ENCODE results near the gene EFNB2.

EFNB2 gene

DNA sequence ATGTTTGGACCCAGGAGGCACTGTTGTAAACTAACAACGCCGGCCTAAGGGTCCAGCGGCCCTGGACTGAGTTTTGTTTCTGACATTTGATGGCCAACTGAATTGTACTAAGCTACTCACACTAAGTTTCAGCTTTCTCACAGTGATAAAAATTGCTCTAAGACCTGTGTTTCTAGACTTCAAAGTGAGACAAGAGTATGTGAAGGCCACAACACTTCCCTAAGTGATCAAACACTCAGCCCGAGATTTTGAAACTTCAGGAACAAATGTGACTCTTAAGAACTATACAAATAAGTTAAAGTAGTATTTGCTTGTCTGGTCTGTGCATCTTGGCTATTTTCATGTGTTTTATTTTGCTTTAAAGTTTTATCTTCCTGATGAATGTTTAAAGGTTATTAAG, 30.2 kb downstream of the EFNB2 start:
- H3K4me3 ChIP-seq (ENCODE audit: low read depth, low read length) = no peak overlapping the region
- TF ChIP-seq, protein P1, sequence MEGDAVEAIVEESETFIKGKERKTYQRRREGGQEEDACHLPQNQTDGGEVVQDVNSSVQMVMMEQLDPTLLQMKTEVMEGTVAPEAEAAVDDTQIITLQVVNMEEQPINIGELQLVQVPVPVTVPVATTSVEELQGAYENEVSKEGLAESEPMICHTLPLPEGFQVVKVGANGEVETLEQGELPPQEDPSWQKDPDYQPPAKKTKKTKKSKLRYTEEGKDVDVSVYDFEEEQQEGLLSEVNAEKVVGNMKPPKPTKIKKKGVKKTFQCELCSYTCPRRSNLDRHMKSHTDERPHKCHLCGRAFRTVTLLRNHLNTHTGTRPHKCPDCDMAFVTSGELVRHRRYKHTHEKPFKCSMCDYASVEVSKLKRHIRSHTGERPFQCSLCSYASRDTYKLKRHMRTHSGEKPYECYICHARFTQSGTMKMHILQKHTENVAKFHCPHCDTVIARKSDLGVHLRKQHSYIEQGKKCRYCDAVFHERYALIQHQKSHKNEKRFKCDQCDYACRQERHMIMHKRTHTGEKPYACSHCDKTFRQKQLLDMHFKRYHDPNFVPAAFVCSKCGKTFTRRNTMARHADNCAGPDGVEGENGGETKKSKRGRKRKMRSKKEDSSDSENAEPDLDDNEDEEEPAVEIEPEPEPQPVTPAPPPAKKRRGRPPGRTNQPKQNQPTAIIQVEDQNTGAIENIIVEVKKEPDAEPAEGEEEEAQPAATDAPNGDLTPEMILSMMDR (IDR thresholded peaks at IDR 0.05; ENCODE audit: low read depth, low read length) = no peak

DNA sequence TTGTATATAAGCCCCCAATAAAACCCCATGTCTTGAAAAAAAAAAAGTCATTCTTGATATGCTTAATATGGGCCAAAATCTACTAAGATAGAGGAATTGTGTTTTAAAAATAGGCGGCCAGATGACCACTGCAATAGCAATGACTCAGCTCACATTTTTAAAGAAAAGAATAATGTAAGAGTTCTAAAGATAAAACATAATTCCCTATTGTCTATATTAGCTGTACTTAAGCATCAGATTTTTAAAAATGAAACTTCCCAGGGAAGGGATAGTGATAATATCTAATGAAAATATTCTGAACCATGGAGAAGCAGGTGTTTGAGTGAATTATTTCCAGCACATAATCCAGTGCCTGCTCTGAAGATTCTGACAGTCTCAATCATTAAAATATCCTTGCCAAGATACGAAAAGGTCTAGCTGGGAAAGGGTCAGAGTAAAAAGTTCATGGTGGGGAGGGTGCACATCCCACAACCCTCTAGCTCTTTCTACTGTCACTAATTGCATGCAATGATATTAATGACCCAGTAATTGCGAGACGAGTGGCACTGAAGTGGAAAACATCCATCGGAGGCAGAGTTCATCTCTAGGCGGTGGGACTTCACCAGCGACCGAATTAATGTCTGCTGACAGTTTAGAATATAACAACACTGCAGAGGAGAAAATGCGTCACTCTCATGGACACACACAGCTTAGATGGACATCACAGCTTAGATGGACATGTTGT, 31.6 kb downstream of the EFNB2 start:
- TF ChIP-seq, protein P1 (IDR thresholded peaks at IDR 0.05; ENCODE audit: low read depth, low read length) = no peak
- H3K4me3 ChIP-seq (ENCODE audit: low read depth, low read length) = no peak overlapping the region

DNA sequence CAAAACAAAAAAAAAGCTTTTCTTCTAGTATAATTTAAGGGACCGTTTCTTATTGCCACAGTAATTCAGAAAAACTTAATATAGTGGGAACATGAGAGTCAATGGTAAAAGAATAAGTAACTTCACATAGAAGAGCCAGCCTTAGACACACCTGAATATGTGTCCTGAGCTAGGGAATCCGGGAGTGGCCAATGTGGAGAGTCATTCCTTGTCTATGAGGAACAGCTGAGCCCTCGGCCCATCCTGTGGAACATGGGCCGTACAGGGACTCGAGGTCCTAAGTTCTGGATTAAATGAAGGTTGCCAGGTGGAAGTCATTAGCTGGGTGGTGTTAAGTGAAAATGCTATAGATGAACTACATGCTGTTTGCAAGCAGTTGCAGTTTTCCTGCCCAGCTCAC, 32.2 kb downstream of the EFNB2 start:
- TF ChIP-seq, protein P1 (IDR thresholded peaks at IDR 0.05; ENCODE audit: low read depth, low read length) = no peak
- H3K4me3 ChIP-seq (ENCODE audit: low read depth, low read length) = no peak overlapping the region

DNA sequence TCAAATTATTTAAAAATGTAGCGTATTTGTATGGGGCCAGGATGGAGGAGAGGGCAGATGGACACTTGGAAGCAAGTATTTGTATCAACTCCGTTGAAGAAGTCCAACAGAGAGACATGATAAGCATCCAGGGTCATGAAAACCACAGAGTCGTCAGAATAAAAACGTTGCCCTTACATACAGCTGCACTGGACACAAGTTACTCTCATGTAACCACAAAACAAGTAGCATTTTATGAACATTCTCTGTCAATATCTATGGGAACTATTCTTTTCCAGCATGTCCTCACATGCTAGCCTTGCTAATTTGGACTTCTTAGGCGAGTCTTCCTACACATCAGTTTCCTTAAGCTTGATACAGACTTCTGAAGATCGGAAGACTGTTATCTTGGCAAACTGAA, 35.0 kb downstream of the EFNB2 start:
- H3K4me3 ChIP-seq (ENCODE audit: low read depth, low read length) = no peak overlapping the region
- TF ChIP-seq, protein P1 (IDR thresholded peaks at IDR 0.05; ENCODE audit: low read depth, low read length) = no peak

DNA sequence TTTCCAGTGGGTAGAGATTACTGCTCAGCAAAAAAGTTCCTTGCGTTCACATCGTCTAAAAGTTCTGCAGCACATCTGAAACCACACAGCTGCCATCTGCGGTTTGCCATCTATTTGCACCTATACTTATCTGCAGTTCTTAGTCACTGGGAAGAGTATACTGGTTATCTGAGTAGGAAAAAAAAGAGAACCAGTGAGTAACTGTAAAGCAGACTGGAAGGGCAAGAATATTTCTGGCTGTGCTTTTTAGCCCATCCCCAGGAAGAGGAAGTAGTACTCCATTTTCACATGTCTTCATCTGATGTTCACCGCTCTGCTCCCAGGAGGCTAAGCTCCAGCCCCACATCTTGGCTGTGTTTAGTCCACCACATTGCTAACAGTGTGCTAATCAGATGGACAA, 35.6 kb downstream of the EFNB2 start:
- no peak overlapping the region for H3K4me3 ChIP-seq (ENCODE audit: low read depth, low read length)
- TF ChIP-seq, protein P1 (IDR thresholded peaks at IDR 0.05; ENCODE audit: low read depth, low read length) = no peak

DNA sequence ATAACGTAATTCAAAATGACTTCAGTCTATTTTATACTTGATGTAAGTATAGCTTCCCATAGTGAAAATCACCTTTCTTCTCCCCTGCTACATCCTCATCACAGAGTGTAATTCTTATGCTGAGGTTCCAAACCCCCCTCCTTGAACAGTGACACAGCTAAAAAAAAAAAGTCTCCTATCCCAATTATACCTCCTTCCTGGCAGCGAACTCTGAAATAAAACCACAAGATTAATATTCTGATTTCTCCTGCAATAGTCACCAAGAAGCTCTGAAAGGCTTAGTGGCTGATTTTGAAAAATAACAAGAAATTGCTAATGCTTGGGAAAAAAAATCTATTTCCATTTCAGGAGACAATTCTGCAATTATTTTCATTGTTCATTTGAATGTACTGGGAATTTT, 36.3 kb downstream of the EFNB2 start:
- H3K4me3 ChIP-seq (ENCODE audit: low read depth, low read length) = no peak overlapping the region

DNA sequence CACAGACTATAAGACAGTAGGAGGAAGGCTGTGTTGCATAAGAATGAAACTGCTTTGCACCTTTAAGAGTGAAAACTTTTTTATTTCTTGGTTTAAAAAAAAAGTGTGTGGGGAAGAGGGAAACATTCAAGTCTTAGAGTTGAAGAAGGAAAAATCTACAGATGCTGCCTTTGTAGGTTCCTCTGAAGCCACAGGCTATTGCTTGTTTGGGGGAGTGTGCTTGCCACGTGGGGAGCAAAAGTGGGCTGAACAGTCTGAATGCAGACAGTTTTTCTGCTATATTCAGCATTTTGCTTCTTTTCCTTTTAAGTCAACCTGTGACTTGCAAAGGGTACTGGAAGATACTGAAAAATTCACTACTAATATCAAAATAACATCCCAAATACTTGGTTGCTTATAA, 36.9 kb downstream of the EFNB2 start:
- TF ChIP-seq, protein P1 (IDR thresholded peaks at IDR 0.05; ENCODE audit: low read depth, low read length) = no peak
- H3K4me3 ChIP-seq (ENCODE audit: low read depth, low read length) = no peak overlapping the region

More for the DNA sequence above, 36.3 kb downstream of the EFNB2 start:
- TF ChIP-seq, protein P1 (IDR thresholded peaks at IDR 0.05; ENCODE audit: low read depth, low read length) = no peak
